K562 (cell line): ENCODE data around the gene ELP5. TPM values are rescaled to one million over a fixed set of nuclear protein-coding genes. Genes with fewer than 3 reads are reported as not detected.
A peak's percentile ranks its signal among the peaks of the same experiment; 100 is the strongest.

Experiments used
- ARID3A ChIP-seq: IDR thresholded peaks from 2 replicates; pipeline ENCODE4 v1.6.1; 2012; ENCODE audit warnings: low read depth, low read length, improper control_type of control experiment, borderline replicate concordance
- HDAC3 ChIP-seq: fragments of 450-650 bp; IDR thresholded peaks from 2 replicates; pipeline ENCODE4 v1.6.1; 2018; ENCODE audit warnings: borderline replicate concordance, mild to moderate bottlenecking, moderate library complexity; ENCODE audit not compliant: partially characterized antibody
- HINFP ChIP-seq: fragments of 450-650 bp; conservative IDR thresholded peaks from 2 replicates; pipeline ENCODE4 v1.6.1; 2016; ENCODE audit warnings: missing genetic modification characterization, low read depth, mild to moderate bottlenecking, control low read depth, missing compliant biosample characterization
- MEIS2 ChIP-seq: fragments of 450-650 bp; IDR thresholded peaks from 2 replicates; pipeline ENCODE4 v1.6.1; 2014; ENCODE audit warnings: mild to moderate bottlenecking; ENCODE audit not compliant: partially characterized antibody
- MGA ChIP-seq: fragments of 450-650 bp; IDR thresholded peaks from 2 replicates; pipeline ENCODE4 v1.6.1; 2016; ENCODE audit warnings: mild to moderate bottlenecking, moderate library complexity
- PTTG1 ChIP-seq: fragments of 450-650 bp; IDR thresholded peaks from 2 replicates; pipeline ENCODE4 v1.6.1; 2016; ENCODE audit warnings: low read depth, mild to moderate bottlenecking, missing genetic modification characterization, missing compliant biosample characterization
- SUPT5H ChIP-seq: fragments of 450-650 bp; IDR thresholded peaks from 2 replicates; pipeline ENCODE4 v1.6.1; 2016
- TAL1 ChIP-seq: fragments of 450-650 bp; IDR thresholded peaks from 2 replicates; pipeline ENCODE4 v1.6.1; 2016; ENCODE audit warnings: mild to moderate bottlenecking
- ZBED1 ChIP-seq: IDR thresholded peaks from 2 replicates; pipeline ENCODE4 v1.6.1; 2014
- ZNF197 ChIP-seq: fragments of 200-800 bp; sonication (Bioruptor generic); IDR thresholded peaks from 2 replicates; pipeline ENCODE4 v1.6.1; 2016; ENCODE audit warnings: low read depth, missing genetic modification characterization, missing compliant biosample characterization
- ZNF449 ChIP-seq: fragments of 250-450 bp; sonication (Bioruptor Pico); IDR thresholded peaks from 2 replicates; pipeline ENCODE4 v1.8.0; 2022; ENCODE audit warnings: moderate library complexity, mild to moderate bottlenecking, inconsistent platforms
- polyA plus RNA-seq, 8 experiments: library from polyadenylated mRNA; depleted of rRNA in 4 of 8; stranded (reverse) in 5 of 8; unstranded in 3 of 8; fragments of >200 nt; fragmentation: Nextera tagmentation in 2 of 8; fragmentation: Illumina TruSeq in 1 of 8; extraction: Ambion mirVana in 2 of 8; extraction: Trizol in 1 of 8; gene quantifications; 2 replicates each; pipeline versions ENCODE4 v1.2.1 to v1.2.3, GENCODE V29; 2011 to 2014; ENCODE audit warnings: inconsistent platforms in 1 of 8, missing spikeins in 1 of 8
- total RNA-seq, 7 experiments: library from RNA; depleted of rRNA in 6 of 7; stranded (reverse); fragments of >200 nt in 6 of 7; fragmentation: Illumina TruSeq in 2 of 7; extraction: Trizol in 2 of 7; gene quantifications; 2 replicates each; pipeline versions ENCODE4 v1.2.1 to v1.2.3, GENCODE V29; 2011 to 2021; ENCODE audit warnings: low replicate concordance in 1 of 7

Gene ELP5
- total and polyA plus RNA-seq, 9 of the 15 experiments (the other 6 are each of a cell fraction or from before 2014, with no cell fraction given), result 25.7 to 77.9 (median 52.9) TPM

DNA sequence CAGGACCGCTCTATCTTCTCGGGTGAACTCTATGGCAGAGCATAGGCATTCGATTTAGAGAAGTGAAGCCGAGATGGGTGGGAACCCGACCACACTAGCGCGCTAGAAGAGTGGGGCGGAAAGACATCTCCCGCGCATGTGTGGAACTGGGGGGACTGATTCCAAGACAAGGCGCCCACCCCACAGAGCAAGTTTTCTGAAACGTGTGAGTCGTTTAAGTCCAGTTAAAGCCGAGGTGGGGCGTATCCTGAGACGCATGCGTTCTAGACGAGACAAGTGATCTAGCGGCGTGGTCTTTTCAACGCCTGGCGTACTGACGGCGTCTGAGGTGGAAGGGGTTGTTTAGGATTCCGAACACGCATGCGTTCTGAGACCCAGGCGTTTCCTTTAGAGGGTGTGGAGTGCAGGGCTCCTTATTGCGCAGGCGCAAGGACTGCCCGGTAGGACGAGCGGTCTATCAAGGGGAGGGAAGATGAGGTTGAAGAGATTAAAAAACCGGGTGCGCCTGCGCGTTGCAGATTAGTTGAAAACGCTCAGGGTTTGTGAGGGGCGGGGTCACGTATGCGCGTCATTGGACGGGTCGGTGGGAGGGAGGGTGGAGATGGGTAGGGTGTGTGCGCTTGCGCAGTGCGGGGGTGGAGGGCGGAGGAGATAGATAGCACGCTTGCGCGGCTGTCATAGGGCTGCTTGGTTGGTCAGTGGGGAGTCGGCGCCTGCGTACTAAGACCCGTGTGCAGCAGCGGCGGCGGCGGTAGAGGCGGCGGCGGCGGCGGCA is 55.1 kb downstream of the ELP5 start, which contains the start of gene EIF5A (continued):
- no peak for TF ChIP-seq MGA
- TF ChIP-seq HINFP, result no peak
- no peak for TF ChIP-seq HDAC3
- no peak for TF ChIP-seq ZBED1
- no peak for TF ChIP-seq PTTG1
- peak; percentile 96 for TF ChIP-seq MEIS2
- no peak for TF ChIP-seq ZNF449 (CRISPR knock-in tag)
- peak; percentile 74 for TF ChIP-seq SUPT5H
- no peak for TF ChIP-seq TAL1
- no peak for TF ChIP-seq ZNF197 (CRISPR knock-in tag)
- no peak for TF ChIP-seq ARID3A
